ENCODE results near the gene PRMT3.
A peak's percentile ranks its signal among the peaks of the same experiment; 100 is the strongest.
"Not testable (repeated sequence)": the region's sequence is repeated elsewhere in the genome, so short reads cannot be mapped to it uniquely, and the experiment has no call there.

The PRMT3 gene

GRCh38 chr11:20367313-20367948 lies 20.1 kb upstream of the PRMT3 start:
- Mint-ChIP-seq H3K27me3 (no peaks in the 10 kb centered on the region), H3K4me3 (peak overlapping the region; percentile 38), H3K9me3 (no peaks in the 10 kb centered on the region), H3K36me3 (peaks cover 40% of the 10 kb centered on the region), H3K27ac (peak overlapping the region; percentile 80), H3K4me1 (peaks cover 50% of the 10 kb centered on the region)
- ATAC-seq, result no peak

GRCh38 chr11:20368438-20368837 lies 19.1 kb upstream of the PRMT3 start:
- peaks cover 48% of the 10 kb centered on the region for H3K36me3 Mint-ChIP-seq
- H3K27me3 Mint-ChIP-seq, result no peaks in the 10 kb centered on the region
- no peak for ATAC-seq
- H3K4me1 Mint-ChIP-seq, result peaks cover 41% of the 10 kb centered on the region
- no peak overlapping the region for H3K27ac Mint-ChIP-seq
- H3K4me3 Mint-ChIP-seq, result no peak overlapping the region
- H3K9me3 Mint-ChIP-seq, result no peaks in the 10 kb centered on the region

- ATAC-seq, result no peak
- H3K4me1 Mint-ChIP-seq, result peaks cover 46% of the 10 kb centered on the region
- H3K27ac Mint-ChIP-seq, result no peak overlapping the region
- H3K4me3 Mint-ChIP-seq, result no peak overlapping the region
- no peaks in the 10 kb centered on the region for H3K27me3 Mint-ChIP-seq
- no peaks in the 10 kb centered on the region for H3K9me3 Mint-ChIP-seq
- peaks cover 59% of the 10 kb centered on the region for H3K36me3 Mint-ChIP-seq
Observed at GRCh38 chr11:20369826-20370225, 17.7 kb upstream of the PRMT3 start.

GRCh38 chr11:20372081-20372626 lies 15.4 kb upstream of the PRMT3 start:
- no peak for ATAC-seq
- Mint-ChIP-seq H3K36me3 (peaks cover 72% of the 10 kb centered on the region), H3K27ac (no peak overlapping the region), H3K4me1 (peaks cover 26% of the 10 kb centered on the region), H3K9me3 (no peaks in the 10 kb centered on the region), H3K4me3 (no peak overlapping the region), H3K27me3 (no peaks in the 10 kb centered on the region)

DNA sequence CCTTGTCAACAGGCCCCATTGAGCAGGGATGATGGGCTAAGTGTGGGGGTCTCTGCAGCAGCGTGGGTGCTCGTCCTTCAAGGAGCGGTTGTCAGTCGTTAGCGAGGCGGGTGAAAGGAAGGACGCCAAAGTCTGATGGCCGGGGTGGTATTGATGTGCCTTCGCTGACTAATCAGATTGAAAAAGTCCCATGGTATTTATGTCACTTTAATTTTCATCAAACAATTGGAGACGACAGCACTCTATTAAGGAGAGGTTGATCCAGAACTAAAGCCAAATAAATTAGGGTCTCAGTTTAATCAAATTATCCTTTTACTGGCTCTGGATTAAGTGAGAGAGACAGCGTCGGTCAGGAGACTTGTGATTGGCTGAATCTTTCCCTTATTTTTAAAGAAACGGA lies 14.4 kb upstream of the PRMT3 start:
- H3K4me1 Mint-ChIP-seq, result peaks cover 20% of the 10 kb centered on the region
- ATAC-seq, result no peak
- no peaks in the 10 kb centered on the region for H3K27me3 Mint-ChIP-seq
- H3K36me3 Mint-ChIP-seq, result peaks cover 67% of the 10 kb centered on the region
- no peaks in the 10 kb centered on the region for H3K9me3 Mint-ChIP-seq
- no peak overlapping the region for H3K4me3 Mint-ChIP-seq
- H3K27ac Mint-ChIP-seq, result no peak overlapping the region

GRCh38 chr11:20373568-20374209 lies 13.8 kb upstream of the PRMT3 start:
- peaks cover 19% of the 10 kb centered on the region for H3K4me1 Mint-ChIP-seq
- H3K9me3 Mint-ChIP-seq, result no peaks in the 10 kb centered on the region
- ATAC-seq, result no peak
- H3K36me3 Mint-ChIP-seq, result peaks cover 62% of the 10 kb centered on the region
- no peak overlapping the region for H3K27ac Mint-ChIP-seq
- no peak overlapping the region for H3K4me3 Mint-ChIP-seq
- no peaks in the 10 kb centered on the region for H3K27me3 Mint-ChIP-seq

- no peaks in the 10 kb centered on the region for H3K9me3 Mint-ChIP-seq
- no peak for ATAC-seq
- H3K27ac Mint-ChIP-seq, result peak overlapping the region; percentile 60
- no peaks in the 10 kb centered on the region for H3K27me3 Mint-ChIP-seq
- no peak overlapping the region for H3K4me3 Mint-ChIP-seq
- peaks cover 15% of the 10 kb centered on the region for H3K4me1 Mint-ChIP-seq
- peaks cover 58% of the 10 kb centered on the region for H3K36me3 Mint-ChIP-seq
Observed at GRCh38 chr11:20374741-20375300, 12.7 kb upstream of the PRMT3 start.

DNA sequence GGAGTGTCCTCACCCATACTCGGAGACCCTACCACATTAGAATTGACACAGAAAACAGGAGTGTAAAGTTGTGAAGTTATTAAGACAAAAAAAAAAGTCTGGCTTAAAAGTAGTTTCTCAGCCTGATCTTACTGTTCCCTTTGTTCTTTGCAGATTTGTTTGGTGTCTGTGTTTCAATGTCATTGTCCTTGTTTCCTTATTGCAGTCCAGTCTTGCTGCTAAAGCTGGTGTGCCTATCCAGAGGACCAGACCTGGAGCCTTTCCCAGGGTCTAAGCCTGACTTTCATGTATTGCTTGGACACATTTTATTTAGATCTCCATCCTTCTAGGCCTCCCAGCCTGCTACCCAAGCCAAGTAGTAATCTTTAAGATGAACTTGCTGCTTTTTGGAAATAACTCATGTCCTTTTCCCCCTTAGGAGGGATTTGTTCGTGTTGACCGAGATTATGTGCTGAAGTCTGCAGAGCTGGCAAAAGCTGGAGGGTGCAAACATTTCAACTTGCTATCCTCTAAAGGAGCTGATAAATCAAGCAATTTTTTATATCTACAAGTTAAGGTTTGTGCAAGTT lies 11.3 kb upstream of the PRMT3 start:
- peaks cover 56% of the 10 kb centered on the region for H3K36me3 Mint-ChIP-seq
- no peak overlapping the region for H3K27ac Mint-ChIP-seq

GRCh38 chr11:20385996-20386395 lies 1.5 kb upstream of the PRMT3 start:
- Mint-ChIP-seq H3K36me3 (peaks cover 27% of the 10 kb centered on the region), H3K27ac (peak overlapping the region; percentile 100), H3K4me1 (peaks cover 21% of the 10 kb centered on the region), H3K4me3 (peak overlapping the region; percentile 88)
- not testable (repeated sequence) for H3K9me3 Mint-ChIP-seq, H3K27me3 Mint-ChIP-seq, ATAC-seq

More for the DNA sequence above, 11.3 kb upstream of the PRMT3 start:
- ATAC-seq, result no peak
- Mint-ChIP-seq H3K4me3 (no peak overlapping the region), H3K27me3 (no peaks in the 10 kb centered on the region), H3K4me1 (peaks cover 15% of the 10 kb centered on the region), H3K9me3 (no peaks in the 10 kb centered on the region)

GRCh38 chr11:20388096-20389055 lies 860 bp downstream of the PRMT3 start:
- Mint-ChIP-seq H3K36me3 (peaks cover 13% of the 10 kb centered on the region), H3K27me3 (no peaks in the 10 kb centered on the region), H3K4me1 (peaks cover 21% of the 10 kb centered on the region), H3K27ac (peak overlapping the region; percentile 100), H3K4me3 (peak overlapping the region; percentile 88), H3K9me3 (no peaks in the 10 kb centered on the region)
- ATAC-seq, result peak; percentile 6

DNA sequence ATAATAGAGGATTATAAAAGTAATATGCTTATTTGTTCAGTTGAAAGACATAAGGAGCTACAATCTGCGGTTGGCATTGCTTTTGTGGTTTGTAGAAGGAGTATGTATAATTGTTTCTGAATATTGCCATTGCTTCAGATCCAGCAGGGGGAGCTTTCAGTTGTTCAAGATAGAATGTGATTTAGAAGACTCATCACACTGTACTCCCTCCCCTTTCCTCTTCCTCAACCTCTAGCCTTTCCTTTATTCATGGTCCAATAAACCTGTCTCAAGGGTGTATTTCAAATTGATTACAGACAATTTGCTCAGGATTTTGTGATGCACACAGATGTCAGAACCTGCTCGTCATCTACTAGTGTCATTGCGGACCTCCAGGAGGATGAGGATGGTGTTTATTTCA lies 9.8 kb downstream of the PRMT3 start:
- peak; percentile 45 for ATAC-seq
- no peaks in the 10 kb centered on the region for H3K9me3 Mint-ChIP-seq
- H3K4me3 Mint-ChIP-seq, result no peak overlapping the region
- no peaks in the 10 kb centered on the region for H3K27me3 Mint-ChIP-seq
- no peak overlapping the region for H3K27ac Mint-ChIP-seq
- H3K36me3 Mint-ChIP-seq, result peaks cover 32% of the 10 kb centered on the region
- peaks cover 12% of the 10 kb centered on the region for H3K4me1 Mint-ChIP-seq

GRCh38 chr11:20399498-20399897 lies 12.0 kb downstream of the PRMT3 start:
- peaks cover 46% of the 10 kb centered on the region for H3K36me3 Mint-ChIP-seq

DNA sequence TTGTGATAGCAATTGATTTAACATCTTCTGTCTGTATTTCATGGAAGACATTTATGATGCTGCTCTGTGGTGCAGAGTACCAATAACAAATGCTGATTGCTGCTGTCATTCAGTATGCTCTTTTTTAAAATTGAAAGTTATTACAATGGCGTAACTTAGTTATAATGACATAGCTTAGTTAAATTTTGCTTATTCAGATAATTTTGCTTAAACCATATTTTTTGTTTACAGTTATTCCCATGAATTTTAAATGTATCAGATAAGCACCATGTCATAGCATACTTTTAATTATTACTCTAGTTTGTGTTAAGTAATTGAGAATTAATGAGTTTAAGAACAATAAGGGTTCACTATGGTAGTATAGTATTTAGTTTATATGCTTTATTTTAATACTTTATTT lies 15.5 kb downstream of the PRMT3 start:
- ATAC-seq, result no peak
- Mint-ChIP-seq H3K4me3 (no peak overlapping the region), H3K36me3 (peaks cover 54% of the 10 kb centered on the region), H3K4me1 (peaks cover 5% of the 10 kb centered on the region), H3K27ac (no peak overlapping the region), H3K27me3 (no peaks in the 10 kb centered on the region), H3K9me3 (no peaks in the 10 kb centered on the region)

More at GRCh38 chr11:20399498-20399897, 12.0 kb downstream of the PRMT3 start:
- no peak for ATAC-seq
- Mint-ChIP-seq H3K4me1 (peaks cover 12% of the 10 kb centered on the region), H3K4me3 (no peak overlapping the region), H3K27ac (no peak overlapping the region), H3K9me3 (no peaks in the 10 kb centered on the region), H3K27me3 (no peaks in the 10 kb centered on the region)

DNA sequence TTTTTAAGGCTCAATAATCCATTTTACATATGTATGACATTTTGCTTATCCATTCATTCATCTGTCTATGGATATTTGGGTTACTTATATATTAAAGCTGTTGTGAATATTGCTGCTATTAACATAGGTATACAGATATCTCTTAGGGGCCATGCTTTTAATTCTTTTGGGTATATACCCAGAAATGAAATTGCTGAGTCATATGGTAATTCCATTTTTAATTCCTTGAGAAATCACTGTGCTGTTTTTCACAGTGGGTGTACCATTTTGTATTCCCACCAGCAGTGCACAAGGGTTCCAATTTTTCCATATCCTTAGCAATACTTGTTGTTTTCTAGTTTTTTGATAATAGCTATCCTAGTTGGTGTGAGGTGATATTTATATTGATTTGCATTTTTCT lies 19.0 kb downstream of the PRMT3 start:
- Mint-ChIP-seq H3K4me1 (no peaks in the 10 kb centered on the region), H3K9me3 (no peaks in the 10 kb centered on the region), H3K36me3 (peaks cover 52% of the 10 kb centered on the region), H3K27ac (no peak overlapping the region), H3K4me3 (no peak overlapping the region), H3K27me3 (no peaks in the 10 kb centered on the region)
- no peak for ATAC-seq

GRCh38 chr11:20407344-20407743 lies 19.8 kb downstream of the PRMT3 start:
- Mint-ChIP-seq H3K4me1 (no peaks in the 10 kb centered on the region), H3K27ac (no peak overlapping the region), H3K4me3 (no peak overlapping the region), H3K9me3 (no peaks in the 10 kb centered on the region), H3K36me3 (peaks cover 52% of the 10 kb centered on the region), H3K27me3 (no peaks in the 10 kb centered on the region)
- no peak for ATAC-seq
